Kidney tubule cell (primary cell): ENCODE data around the gene AK8.
A peak's percentile ranks its signal among the peaks of the same experiment; 100 is the strongest.

Source experiments
- DNase-seq: peaks from one replicate; pipeline ENCODE4 v3.0.0-alpha.2; 2018; ENCODE audit warnings: low spot score

The AK8 gene

GRCh38 chr9:132887181-132888120 lies 9.4 kb upstream of the AK8 start:
- no peak for DNase-seq

GRCh38 chr9:132886334-132886725 lies 8.2 kb upstream of the AK8 start:
- no peak for DNase-seq

GRCh38 chr9:132885720-132886333 lies 7.7 kb upstream of the AK8 start:
- no peak for DNase-seq

- no peak for DNase-seq
Observed at GRCh38 chr9:132883349-132884294, 5.5 kb upstream of the AK8 start.

GRCh38 chr9:132882616-132883015 lies 4.5 kb upstream of the AK8 start:
- DNase-seq, result no peak

GRCh38 chr9:132881826-132882225 lies 3.7 kb upstream of the AK8 start:
- no peak for DNase-seq

GRCh38 chr9:132880324-132880661 lies 2.2 kb upstream of the AK8 start:
- DNase-seq, result peak; percentile 63

GRCh38 chr9:132879457-132880323 lies 1.6 kb upstream of the AK8 start:
- DNase-seq, result no peak

GRCh38 chr9:132878695-132879456 lies 792 bp upstream of the AK8 start, which contains the start of gene SPACA9:
Gene SPACA9, plus strand, starts transcription at chr9:132878898. Its CDS starts 5,050 bp downstream, at chr9:132883948.
- peak; percentile 57 for DNase-seq

- no peak for DNase-seq
Observed at GRCh38 chr9:132877458-132877823, 643 bp downstream of the AK8 start.

- no peak for DNase-seq
Observed at GRCh38 chr9:132876849-132877248, 1.2 kb downstream of the AK8 start.

- no peak for DNase-seq
Observed at GRCh38 chr9:132875159-132875558, 2.9 kb downstream of the AK8 start.

- DNase-seq, result no peak
Observed at GRCh38 chr9:132873403-132873802, 4.7 kb downstream of the AK8 start.

- no peak for DNase-seq
Observed at GRCh38 chr9:132869266-132869665, 8.8 kb downstream of the AK8 start.

- no peak for DNase-seq
Observed at GRCh38 chr9:132866898-132867297, 11.2 kb downstream of the AK8 start.

- no peak for DNase-seq
Observed at GRCh38 chr9:132864691-132865090, 13.4 kb downstream of the AK8 start.

GRCh38 chr9:132864277-132864676 lies 13.8 kb downstream of the AK8 start:
- no peak for DNase-seq

GRCh38 chr9:132863096-132863495 lies 15.0 kb downstream of the AK8 start:
- no peak for DNase-seq

GRCh38 chr9:132862533-132862932 lies 15.6 kb downstream of the AK8 start:
- DNase-seq, result no peak

GRCh38 chr9:132861666-132862065 lies 16.4 kb downstream of the AK8 start:
- no peak for DNase-seq

GRCh38 chr9:132858751-132859150 lies 19.3 kb downstream of the AK8 start:
- DNase-seq, result no peak
